OCI-LY7 (cell line): ENCODE data around the gene MARCHF9.

Source experiments
- EZH2phosphoT487 ChIP-seq: fragments of 200-600 bp; sonication (generic); IDR thresholded peaks from 2 replicates; pipeline ENCODE4 v1.6.1; 2018; ENCODE audit warnings: low read depth, borderline replicate concordance, mild to moderate bottlenecking, mixed run types, antibody characterized with exemption, low read length, moderate library complexity, mixed read lengths
- TF ChIP-seq, protein P1 (sequence below): fragments of 200-600 bp; sonication (generic); conservative IDR thresholded peaks from 2 replicates; pipeline ENCODE4 v1.5.1; 2014; ENCODE audit warnings: mild to moderate bottlenecking, antibody characterized with exemption, low read length, moderate library complexity, mixed read lengths

DNA sequence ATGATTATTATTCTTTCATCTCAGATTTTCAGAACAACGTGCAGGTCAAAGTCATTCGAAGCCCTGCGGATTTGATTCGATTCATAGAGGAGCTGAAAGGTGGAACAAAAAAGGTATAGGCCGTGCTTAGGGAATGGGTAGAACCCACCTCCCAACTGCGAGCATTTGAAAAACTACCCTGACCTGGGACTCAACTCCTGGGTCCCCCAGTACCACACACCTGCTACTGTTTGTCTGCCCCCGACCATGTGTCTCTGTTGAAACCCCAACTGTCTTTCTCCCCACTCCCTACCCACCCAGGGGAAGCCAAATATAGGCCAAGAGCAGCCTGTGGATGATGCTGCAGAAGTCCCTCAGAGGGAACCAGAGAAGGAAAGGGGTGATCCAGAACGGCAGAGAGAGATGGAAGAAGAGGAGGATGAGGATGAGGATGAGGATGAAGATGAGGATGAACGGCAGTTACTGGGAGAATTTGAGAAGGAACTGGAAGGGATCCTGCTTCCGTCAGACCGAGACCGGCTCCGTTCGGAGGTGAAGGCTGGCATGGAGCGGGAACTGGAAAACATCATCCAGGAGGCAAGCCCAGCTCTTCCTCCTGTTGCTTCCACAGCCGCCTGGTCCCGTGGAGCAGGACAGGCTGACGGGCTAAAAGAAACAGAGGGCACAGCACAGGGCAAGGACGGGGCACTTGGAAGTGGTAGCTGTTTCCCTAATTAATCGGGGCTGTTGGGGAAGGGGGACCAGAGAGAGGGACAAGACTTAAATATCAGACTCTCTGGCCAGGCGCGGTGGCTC is 36.9 kb upstream of the MARCHF9 start:
- TF ChIP-seq, protein P1, sequence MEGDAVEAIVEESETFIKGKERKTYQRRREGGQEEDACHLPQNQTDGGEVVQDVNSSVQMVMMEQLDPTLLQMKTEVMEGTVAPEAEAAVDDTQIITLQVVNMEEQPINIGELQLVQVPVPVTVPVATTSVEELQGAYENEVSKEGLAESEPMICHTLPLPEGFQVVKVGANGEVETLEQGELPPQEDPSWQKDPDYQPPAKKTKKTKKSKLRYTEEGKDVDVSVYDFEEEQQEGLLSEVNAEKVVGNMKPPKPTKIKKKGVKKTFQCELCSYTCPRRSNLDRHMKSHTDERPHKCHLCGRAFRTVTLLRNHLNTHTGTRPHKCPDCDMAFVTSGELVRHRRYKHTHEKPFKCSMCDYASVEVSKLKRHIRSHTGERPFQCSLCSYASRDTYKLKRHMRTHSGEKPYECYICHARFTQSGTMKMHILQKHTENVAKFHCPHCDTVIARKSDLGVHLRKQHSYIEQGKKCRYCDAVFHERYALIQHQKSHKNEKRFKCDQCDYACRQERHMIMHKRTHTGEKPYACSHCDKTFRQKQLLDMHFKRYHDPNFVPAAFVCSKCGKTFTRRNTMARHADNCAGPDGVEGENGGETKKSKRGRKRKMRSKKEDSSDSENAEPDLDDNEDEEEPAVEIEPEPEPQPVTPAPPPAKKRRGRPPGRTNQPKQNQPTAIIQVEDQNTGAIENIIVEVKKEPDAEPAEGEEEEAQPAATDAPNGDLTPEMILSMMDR: no peak
- TF ChIP-seq EZH2phosphoT487: no peak
